Astrocyte (in vitro differentiated cells and primary cell): Measurements from ENCODE around the gene TTC9B. TPM values are rescaled to one million over a fixed set of nuclear protein-coding genes. Genes with fewer than 3 reads are reported as not detected.

Source experiments
- DNase-seq: peaks from one replicate; pipeline ENCODE4 v3.0.0-alpha.2; 2010; ENCODE audit warnings: low read depth
- FAIRE-seq: peaks from 2 replicates; lab custom pipeline; 2011; peaks lifted over from hg19 to GRCh38; lab: Jason Lieb, UNC
- H2AFZ ChIP-seq: 2 replicates; pipeline ENCODE4 v1.6.0; 2012; ENCODE audit warnings: low read depth, low read length, inconsistent platforms
- H3K27ac ChIP-seq: 2 replicates; pipeline ENCODE4 v1.5.1; 2011; ENCODE audit warnings: low read depth, low read length, inconsistent platforms
- H3K27me3 ChIP-seq: 2 replicates; pipeline ENCODE4 v1.6.0; 2011; ENCODE audit warnings: low read length, inconsistent platforms; ENCODE audit not compliant: insufficient read depth
- H3K36me3 ChIP-seq: 2 replicates; pipeline ENCODE4 v1.5.1; 2011; ENCODE audit warnings: low read length, inconsistent platforms; ENCODE audit not compliant: insufficient read depth
- H3K4me1 ChIP-seq: 2 replicates; pipeline ENCODE4 v1.5.1; 2011; ENCODE audit warnings: low read length, inconsistent platforms; ENCODE audit not compliant: insufficient read depth
- H3K4me2 ChIP-seq: 2 replicates; pipeline ENCODE4 v1.6.0; 2012; ENCODE audit warnings: low read length, inconsistent platforms
- H3K4me3 ChIP-seq: 2 replicates; pipeline ENCODE4 v1.5.1; 2011; ENCODE audit warnings: low read depth, mild to moderate bottlenecking, low read length, inconsistent platforms; ENCODE audit not compliant: insufficient read depth
- H3K79me2 ChIP-seq: 2 replicates; pipeline ENCODE4 v1.6.0; 2012; ENCODE audit warnings: mild to moderate bottlenecking, low read length, inconsistent platforms; ENCODE audit not compliant: insufficient read depth
- H3K9ac ChIP-seq: 2 replicates; pipeline ENCODE4 v1.6.0; 2012; ENCODE audit warnings: mild to moderate bottlenecking, low read length, inconsistent platforms
- H3K9me3 ChIP-seq: 2 replicates; pipeline ENCODE4 v1.5.1; 2012; ENCODE audit warnings: low read depth, mild to moderate bottlenecking, low read length, inconsistent platforms; ENCODE audit not compliant: insufficient read depth
- H4K20me1 ChIP-seq: 2 replicates; pipeline ENCODE4 v1.6.0; 2012; ENCODE audit warnings: low read length, inconsistent platforms; ENCODE audit not compliant: insufficient read depth
- H3K27ac Mint-ChIP-seq: one replicate; pipeline ENCODE4 v1.8.0; 2021; ENCODE audit warnings: mild to moderate bottlenecking, mixed read lengths; ENCODE audit not compliant: unreplicated experiment
- H3K27me3 Mint-ChIP-seq: one replicate; pipeline ENCODE4 v1.8.0; 2021; ENCODE audit warnings: low read depth, mixed read lengths; ENCODE audit not compliant: unreplicated experiment
- H3K36me3 Mint-ChIP-seq: one replicate; pipeline ENCODE4 v1.8.0; 2021; ENCODE audit warnings: low read depth, mixed read lengths; ENCODE audit not compliant: unreplicated experiment
- H3K4me1 Mint-ChIP-seq: one replicate; pipeline ENCODE4 v1.8.0; 2021; ENCODE audit warnings: low read depth, mixed read lengths; ENCODE audit not compliant: unreplicated experiment
- H3K4me3 Mint-ChIP-seq: one replicate; pipeline ENCODE4 v1.8.0; 2021; ENCODE audit warnings: mild to moderate bottlenecking, moderate library complexity, mixed read lengths; ENCODE audit not compliant: unreplicated experiment
- H3K9me3 Mint-ChIP-seq: one replicate; pipeline ENCODE4 v1.8.0; 2021; ENCODE audit warnings: mild to moderate bottlenecking, mixed read lengths; ENCODE audit not compliant: unreplicated experiment
- EZH2 ChIP-seq: IDR thresholded peaks from 2 replicates; pipeline ENCODE4 v1.6.1; 2012; ENCODE audit warnings: mild to moderate bottlenecking, low read length, inconsistent platforms; ENCODE audit not compliant: insufficient read depth
- total RNA-seq: library from RNA; stranded (reverse); gene quantifications from 2 replicates; pipeline ENCODE4 v1.2.1, GENCODE V29; 2021
- TF ChIP-seq, protein P1 (sequence below): IDR thresholded peaks from 2 replicates; pipeline ENCODE4 v1.5.1; 2011; ENCODE audit warnings: low read depth, mild to moderate bottlenecking, inconsistent platforms, low read length, moderate library complexity; ENCODE audit not compliant: insufficient read depth

Gene TTC9B
- total RNA-seq, 1 donor from 2014 or later: not detected

DNA sequence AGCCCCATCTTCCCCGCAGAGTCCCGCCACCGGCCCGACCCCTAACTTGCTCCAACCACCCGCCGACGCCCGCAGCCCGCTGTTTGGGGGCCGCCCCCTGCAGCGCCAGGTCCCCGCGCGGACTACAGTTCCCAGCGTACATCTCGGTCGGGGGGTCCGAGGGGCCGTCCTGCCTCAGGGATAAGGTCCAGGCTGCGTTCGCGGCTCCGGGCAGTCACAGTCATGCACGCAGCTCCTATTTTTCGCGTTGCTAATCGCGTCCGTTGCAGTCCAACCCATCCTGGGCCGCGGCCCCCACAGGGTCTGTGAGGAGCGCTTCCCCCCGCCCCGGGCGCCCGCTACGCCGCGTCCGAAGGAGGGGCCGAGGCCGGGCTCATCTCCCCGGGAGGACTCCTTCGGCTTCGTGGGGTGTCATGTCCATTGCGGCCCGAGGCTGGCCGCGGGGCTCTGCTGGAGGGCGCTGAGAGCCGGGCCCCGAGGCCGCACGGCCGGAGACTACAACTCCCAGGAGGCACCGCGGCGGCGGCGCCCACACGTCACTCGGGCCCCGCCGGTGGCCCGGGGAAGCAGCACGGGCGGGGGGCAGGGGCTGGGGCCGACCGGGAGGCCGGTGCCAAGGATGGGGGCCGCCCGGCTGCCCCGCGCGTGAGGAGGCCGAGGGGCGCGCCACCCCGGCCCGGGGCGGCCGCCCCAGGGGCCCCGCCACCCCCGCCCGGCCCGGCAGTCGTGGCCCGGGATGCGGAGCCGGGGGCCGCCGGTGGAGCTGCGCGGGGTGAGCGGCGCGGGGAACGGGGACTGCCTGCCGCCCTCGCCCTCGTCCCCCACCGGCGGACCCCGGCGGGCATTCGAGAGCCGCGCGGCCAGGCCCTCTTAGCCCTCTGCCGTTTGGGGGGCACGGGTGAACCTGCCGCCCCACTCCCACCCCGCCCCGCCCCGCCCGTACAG lies 27.0 kb downstream of the TTC9B start, which contains the start of gene MAP3K10:
Gene MAP3K10, plus strand, starts transcription at position 536 of the 945 bp plus-strand sequence. CDS start 606 bp downstream, outside the sequence.
- peak within 1 kb of the TSS; percentile 88 for H3K4me2 ChIP-seq
- no peak for FAIRE-seq
- peak; percentile 51 for DNase-seq
- Mint-ChIP-seq H3K36me3 (peaks cover 2% of the 10 kb centered on the region), H3K4me1 (peaks cover 7% of the 10 kb centered on the region), H3K27me3 (no peaks in the 10 kb centered on the region), H3K9me3 (no peaks in the 10 kb centered on the region), H3K27ac (peak within 1 kb of the TSS; percentile 91), H3K4me3 (peak within 1 kb of the TSS; percentile 90)
- H3K9ac ChIP-seq: peak within 1 kb of the TSS; percentile 91
- TF ChIP-seq, protein P1, sequence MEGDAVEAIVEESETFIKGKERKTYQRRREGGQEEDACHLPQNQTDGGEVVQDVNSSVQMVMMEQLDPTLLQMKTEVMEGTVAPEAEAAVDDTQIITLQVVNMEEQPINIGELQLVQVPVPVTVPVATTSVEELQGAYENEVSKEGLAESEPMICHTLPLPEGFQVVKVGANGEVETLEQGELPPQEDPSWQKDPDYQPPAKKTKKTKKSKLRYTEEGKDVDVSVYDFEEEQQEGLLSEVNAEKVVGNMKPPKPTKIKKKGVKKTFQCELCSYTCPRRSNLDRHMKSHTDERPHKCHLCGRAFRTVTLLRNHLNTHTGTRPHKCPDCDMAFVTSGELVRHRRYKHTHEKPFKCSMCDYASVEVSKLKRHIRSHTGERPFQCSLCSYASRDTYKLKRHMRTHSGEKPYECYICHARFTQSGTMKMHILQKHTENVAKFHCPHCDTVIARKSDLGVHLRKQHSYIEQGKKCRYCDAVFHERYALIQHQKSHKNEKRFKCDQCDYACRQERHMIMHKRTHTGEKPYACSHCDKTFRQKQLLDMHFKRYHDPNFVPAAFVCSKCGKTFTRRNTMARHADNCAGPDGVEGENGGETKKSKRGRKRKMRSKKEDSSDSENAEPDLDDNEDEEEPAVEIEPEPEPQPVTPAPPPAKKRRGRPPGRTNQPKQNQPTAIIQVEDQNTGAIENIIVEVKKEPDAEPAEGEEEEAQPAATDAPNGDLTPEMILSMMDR: no peak
- no peak for TF ChIP-seq EZH2
- peaks cover 12% of the 10 kb centered on the region for H3K4me1 ChIP-seq
- no peaks in the 10 kb centered on the region for H3K9me3 ChIP-seq
- H2AFZ ChIP-seq: peak within 1 kb of the TSS; percentile 95
- H3K27me3 ChIP-seq: no peaks in the 10 kb centered on the region
- no peaks in the 10 kb centered on the region for H3K36me3 ChIP-seq
- peaks cover 8% of the 10 kb centered on the region for H3K79me2 ChIP-seq
- peak within 1 kb of the TSS; percentile 88 for H3K27ac ChIP-seq
- peaks cover 12% of the 10 kb centered on the region for H4K20me1 ChIP-seq
- peak within 1 kb of the TSS; percentile 76 for H3K4me3 ChIP-seq

DNA sequence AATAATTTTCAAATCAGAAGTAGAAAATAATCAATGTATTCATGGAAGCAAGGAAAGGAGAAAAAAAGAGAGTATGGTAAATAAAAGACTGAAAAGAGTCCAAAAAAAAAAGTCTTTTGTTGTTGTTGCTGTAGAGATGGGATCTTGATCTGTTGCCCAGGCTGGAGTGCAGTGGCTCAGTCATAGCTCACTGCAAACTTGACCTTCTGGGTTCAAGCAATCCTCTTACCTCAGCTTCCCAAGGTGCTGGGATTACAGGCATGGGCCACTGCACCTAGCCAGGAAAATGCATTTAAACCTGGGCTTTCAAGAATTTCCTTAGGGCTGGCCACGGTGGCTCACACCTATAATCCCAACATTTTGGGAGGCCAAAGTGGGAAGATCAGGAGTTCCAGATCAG lies 33.9 kb downstream of the TTC9B start:
- H3K27ac ChIP-seq: no peak overlapping the region
- TF ChIP-seq, protein P1: no peak
- no peak for TF ChIP-seq EZH2
- no peaks in the 10 kb centered on the region for H3K36me3 ChIP-seq
- FAIRE-seq (no peak), DNase-seq (no peak)
- Mint-ChIP-seq H3K9me3 (no peaks in the 10 kb centered on the region), H3K27ac (no peak overlapping the region), H3K36me3 (no peaks in the 10 kb centered on the region), H3K4me1 (no peaks in the 10 kb centered on the region), H3K27me3 (peaks cover 5% of the 10 kb centered on the region), H3K4me3 (no peak overlapping the region)
- H3K9ac ChIP-seq: no peak overlapping the region
- H3K27me3 ChIP-seq: peaks cover 3% of the 10 kb centered on the region
- no peak overlapping the region for H3K4me3 ChIP-seq
- H2AFZ ChIP-seq: no peak overlapping the region
- no peak overlapping the region for H3K4me2 ChIP-seq
- no peaks in the 10 kb centered on the region for H3K79me2 ChIP-seq
- no peaks in the 10 kb centered on the region for H3K9me3 ChIP-seq
- no peaks in the 10 kb centered on the region for H3K4me1 ChIP-seq
- H4K20me1 ChIP-seq: no peaks in the 10 kb centered on the region
